Stimulated activated CD4-positive, alpha-beta T cell treated with anti-CD3 and anti-CD28 coated beads, Interleukin-1b, Interleukin-23, amount 100 ng/mL, for 4 hours (primary cell): ENCODE measurements around the gene NT5C1B.

Experiments used
- DNase-seq, 2 donors: peaks; one replicate each; pipeline ENCODE4 v3.0.0-alpha.2; 2020; ENCODE audit warnings: low read depth in 2 of 2

NT5C1B gene

GRCh38 chr2:18551169-18551568 lies 38.2 kb downstream of the NT5C1B start:
- no peak for DNase-seq

GRCh38 chr2:18550433-18550832 lies 38.9 kb downstream of the NT5C1B start:
- DNase-seq = no peak

DNA sequence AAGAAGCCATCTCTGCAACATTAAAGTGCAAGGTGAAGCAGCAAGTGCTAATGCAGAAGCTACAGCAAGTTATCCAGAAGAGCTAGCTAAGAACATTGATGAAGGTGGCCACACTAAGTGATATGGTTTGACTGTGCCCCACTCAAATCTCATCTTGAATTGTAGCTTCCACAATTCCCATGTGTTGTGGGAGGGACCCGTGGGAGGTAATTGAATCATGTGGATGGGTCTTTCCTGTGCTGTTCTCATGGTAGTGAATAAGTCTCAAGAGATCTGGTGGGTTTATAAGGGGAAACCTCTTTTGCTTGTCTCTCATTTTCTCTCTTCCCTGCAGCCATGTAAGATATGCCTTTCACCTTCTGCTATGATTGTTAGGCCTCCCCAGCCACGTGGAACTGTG lies 40.3 kb downstream of the NT5C1B start:
- no peak for DNase-seq

GRCh38 chr2:18548621-18549020 lies 40.7 kb downstream of the NT5C1B start:
- no peak for DNase-seq

- no peak for DNase-seq
Observed at GRCh38 chr2:18546567-18546966, 42.8 kb downstream of the NT5C1B start.

GRCh38 chr2:18545384-18545783 lies 44.0 kb downstream of the NT5C1B start:
- DNase-seq = no peak

GRCh38 chr2:18544171-18544570 lies 45.2 kb downstream of the NT5C1B start:
- DNase-seq = no peak

DNA sequence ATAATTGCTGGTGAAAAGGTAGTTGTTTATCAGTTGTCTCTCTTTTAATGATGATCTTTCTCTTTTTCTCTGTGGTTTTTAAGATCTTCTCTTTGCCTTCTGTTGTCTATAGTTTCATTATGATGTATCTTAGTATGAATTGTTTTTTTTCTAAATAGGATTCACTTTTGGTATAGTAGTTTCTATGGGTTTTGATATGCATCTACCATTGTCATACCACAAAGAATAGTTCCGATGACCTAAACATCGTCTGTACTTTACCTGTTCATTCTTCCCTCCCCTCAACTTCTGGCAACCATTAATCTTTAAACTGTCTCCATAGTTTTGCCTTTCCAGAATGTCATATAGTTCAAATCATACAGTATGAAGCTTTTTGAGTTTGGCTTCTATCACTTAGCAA lies 48.5 kb downstream of the NT5C1B start:
- DNase-seq = no peak

- DNase-seq = no peak
Observed at GRCh38 chr2:18536697-18537096, 52.7 kb downstream of the NT5C1B start.

GRCh38 chr2:18536100-18536499 lies 53.3 kb downstream of the NT5C1B start:
- DNase-seq = no peak

- no peak for DNase-seq
Observed at GRCh38 chr2:18531194-18531593, 58.2 kb downstream of the NT5C1B start.

GRCh38 chr2:18527822-18528221 lies 61.5 kb downstream of the NT5C1B start:
- DNase-seq = no peak

GRCh38 chr2:18527326-18527725 lies 62.0 kb downstream of the NT5C1B start:
- no peak for DNase-seq

GRCh38 chr2:18526429-18526828 lies 62.9 kb downstream of the NT5C1B start:
- DNase-seq = no peak

DNA sequence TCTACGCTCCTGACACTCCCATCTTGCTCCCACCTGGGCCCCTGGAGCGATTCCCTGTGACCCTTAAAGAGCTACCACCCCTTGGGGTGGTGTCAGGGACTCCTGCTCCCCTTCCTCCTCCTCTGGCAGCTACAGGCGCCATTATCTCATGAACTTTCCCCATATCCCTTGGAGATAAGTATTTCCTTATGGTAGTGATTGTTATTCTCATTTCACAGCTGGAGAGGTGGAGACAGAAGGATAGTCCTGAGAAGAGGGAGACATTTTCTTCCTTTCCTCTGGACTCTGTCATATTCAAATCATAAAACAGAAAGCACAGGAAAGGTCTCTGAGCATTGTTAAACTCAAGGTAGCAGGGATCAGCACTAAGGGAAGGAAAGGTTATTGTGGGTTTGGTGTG lies 63.5 kb downstream of the NT5C1B start:
- DNase-seq = no peak

DNA sequence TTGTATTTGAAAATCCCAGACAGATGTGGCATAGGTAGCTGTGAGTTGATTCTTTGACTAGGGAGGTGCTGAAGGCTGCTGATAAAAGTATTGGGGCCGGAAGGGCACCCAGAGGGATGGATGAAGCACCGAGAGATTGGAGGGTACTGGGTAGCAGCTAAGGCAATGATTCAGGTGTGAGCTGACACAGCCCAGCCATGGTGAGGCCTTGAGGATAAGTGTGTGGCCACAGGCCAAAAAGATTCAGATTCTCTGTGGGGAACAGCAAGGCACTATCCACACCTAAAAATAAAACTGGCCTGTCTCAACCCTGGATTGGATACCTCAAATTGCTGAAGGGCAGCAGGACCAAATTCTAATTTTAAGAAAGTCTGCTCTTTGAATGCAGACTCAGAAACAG lies 64.1 kb downstream of the NT5C1B start:
- no peak for DNase-seq

GRCh38 chr2:18522484-18523146 lies 66.8 kb downstream of the NT5C1B start:
- no peak for DNase-seq

GRCh38 chr2:18520451-18521425 lies 68.6 kb downstream of the NT5C1B start:
- DNase-seq = peak; percentile 65 to 72

GRCh38 chr2:18519914-18520450 lies 69.4 kb downstream of the NT5C1B start:
- DNase-seq = no peak

DNA sequence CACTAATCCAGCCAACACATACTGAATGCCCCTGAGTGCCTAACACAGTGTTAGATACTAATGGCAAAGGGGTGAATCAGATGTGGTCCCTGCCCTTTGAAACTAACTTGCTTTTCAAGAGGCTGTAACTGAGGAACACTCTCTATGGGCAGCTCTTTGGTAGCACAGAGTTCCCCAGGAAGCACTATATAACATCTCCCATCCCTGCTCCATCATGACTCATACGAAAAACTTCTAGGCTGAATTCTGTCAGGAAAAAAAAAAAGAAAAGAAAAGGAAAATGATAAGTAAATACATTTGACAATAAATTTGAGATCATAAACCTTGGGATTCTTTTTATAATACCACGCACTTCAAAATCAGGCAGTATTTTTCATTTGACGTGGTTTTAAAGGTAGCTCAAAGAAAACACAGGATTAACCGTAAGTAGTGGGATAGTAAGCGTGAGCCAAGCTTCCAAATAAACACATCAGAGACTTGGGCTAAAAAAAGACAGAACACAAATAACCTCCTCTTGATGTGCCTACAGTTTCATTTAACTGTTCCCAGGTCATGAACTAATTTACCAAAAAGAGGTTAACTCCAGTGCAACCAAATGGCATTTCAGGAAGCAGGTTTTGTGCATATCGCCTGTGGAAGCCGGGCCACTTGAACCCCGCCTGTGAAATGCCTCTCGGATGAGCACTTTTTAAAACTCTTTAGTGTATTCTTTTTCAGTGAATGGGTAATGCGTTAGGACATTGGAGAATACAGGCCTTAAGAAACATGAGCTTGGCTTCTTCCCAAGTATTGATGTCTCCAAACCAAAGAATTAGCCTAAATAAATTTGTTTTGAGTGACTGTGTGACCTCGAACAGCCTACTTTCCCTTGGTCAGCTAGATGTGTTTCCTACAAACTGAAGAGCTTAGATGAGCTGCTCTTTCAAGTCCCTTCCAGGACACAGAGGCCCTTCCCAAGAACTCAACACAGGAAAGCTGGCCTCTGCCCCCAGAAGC lies 71.0 kb downstream of the NT5C1B start:
- no peak for DNase-seq

DNA sequence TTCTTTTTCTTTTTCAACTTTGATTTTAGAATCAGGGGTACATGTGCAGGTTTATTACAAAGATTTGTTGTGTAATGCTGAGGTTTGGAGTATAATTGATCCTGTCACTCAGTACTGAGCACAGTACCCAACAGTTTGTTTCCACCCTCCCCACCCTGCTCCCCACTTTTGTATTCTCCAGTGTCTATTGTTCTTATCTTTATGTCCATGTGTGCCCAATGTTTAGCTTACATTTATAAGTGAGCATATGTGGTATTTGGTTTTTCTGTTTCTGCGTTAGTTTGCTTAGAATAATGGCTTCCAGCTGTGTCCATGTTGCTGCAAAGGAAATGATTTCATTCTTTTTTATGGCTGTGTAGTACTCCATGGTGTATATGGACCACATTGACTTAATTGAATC lies 72.0 kb downstream of the NT5C1B start:
- no peak for DNase-seq

DNA sequence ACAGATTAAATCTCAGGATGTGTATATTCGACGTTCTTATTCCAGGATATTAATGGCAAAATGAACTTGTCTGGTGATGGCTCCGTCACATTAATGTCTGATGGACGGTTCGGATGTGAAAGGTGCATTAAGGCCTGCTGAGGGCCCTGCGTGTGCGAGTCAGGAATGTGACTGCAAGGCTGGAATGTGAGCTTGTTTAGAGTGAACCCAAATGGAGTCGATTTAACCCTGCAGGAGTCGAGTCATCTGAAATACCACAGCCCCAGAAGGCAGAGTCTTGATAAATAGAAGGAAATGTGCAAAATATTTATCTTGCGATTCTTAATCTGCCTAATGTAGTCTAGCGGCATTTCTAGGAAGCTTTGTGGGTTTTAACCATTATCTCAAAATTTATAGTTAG lies 73.3 kb downstream of the NT5C1B start:
- no peak for DNase-seq
